NOMO-1 treated with DMSO at 0.1 percent for 48 hours (cell line): ENCODE results near the gene SLC26A2.

Experiments
- DNase-seq: peaks from one replicate; lab custom pipeline; 2025; ENCODE audit not compliant: unreplicated experiment; lab: John Stamatoyannopoulos, UW

The SLC26A2 gene

DNA sequence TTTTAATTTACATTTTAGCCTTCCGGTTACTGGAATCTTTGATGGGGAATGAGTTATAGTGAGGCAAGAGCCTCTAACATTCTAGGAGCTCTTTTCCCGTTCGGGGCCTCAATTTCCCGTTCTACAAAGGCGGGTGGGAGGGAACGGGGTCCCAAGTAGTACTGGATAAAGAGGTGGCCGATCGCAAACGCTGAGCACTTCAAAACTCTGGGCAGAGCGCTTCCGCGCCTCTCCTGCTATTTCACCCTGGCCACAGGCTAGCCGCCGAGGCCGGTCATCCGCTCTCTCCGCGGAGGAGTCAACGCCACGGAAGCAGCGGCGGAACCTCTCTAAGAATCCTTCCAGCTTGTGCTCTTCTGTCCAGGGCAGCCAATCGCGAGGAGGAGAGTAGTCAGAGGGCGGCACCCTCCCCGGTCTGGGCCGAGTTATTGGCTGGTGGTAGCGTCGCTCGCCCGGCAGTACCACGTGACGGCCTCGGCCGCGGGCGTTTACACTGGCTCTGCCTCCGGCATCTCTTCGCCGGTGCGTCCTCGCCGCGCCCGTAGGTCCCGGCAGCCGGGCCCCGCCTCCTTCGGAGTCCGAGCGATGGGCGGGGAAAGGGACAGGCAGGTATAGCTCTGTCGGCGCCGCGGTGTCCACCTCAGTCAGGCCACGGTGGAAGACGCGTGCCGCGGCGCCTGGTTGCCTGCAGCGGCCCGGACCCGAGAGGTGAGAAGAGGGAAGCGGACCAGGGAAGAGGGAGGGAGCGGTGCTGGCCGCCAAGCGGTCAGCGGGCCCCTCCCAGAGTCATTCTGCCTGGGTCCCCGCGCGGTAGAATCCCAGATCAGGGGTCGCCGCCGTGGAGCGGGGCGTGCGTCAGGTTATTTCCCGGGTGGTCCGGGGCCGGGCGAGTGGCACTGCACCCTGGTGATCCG, at the start of gene SLC26A2:
TSS of gene SLC26A2 (plus strand) at position 487 of the 914 bp plus-strand sequence. CDS start 16,895 bp downstream, outside the sequence.
- DNase-seq = peak; percentile 99

DNA sequence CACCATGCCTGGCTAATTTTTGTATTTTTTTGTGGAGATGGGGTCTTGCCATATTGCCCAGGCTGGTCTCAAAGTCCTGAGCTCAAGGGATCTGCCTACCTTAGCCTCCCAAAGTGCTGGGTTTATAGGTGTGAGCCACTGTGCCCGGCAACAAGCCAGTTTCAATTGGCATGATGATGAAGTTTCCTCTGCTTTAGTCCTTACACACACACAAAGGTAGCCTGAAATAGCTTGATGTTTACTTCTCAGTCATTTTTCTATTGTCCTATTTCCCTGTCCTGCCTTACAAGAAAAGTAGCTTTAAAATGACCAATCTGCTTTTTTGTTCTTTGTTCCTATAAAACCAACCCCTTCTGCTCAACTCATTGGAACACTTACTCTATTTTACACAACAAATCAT, 49.5 kb upstream of the SLC26A2 start:
- no peak for DNase-seq

DNA sequence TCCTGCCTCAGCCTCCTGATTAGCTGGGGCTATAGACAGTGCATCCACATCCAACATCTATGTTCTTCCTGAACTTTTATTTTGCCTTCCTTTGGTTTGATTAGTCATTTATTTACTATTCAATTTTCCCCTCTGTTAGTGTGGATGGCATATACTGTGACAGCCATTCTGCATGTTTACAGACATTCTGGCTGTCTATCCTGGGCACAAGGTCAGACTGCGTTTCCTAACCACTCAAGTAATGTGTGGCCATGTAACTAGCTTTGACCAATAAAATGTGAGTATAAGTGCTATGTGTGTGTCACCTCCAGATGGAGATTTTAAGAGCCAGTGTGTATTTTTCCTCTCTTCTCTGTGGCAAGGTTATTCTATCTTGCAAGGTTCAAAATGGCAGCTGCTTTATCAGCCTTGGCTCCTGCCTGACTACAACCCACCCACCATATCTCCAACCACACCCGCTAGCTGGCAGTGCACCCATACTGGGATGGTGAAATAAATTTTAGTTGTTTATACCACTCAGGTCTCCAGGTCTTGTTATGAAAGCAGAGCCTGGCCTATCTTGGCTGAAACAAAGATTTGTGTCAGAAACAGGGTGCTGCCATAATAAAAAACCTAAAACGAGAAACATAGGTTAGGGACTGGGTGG, 48.2 kb upstream of the SLC26A2 start:
- DNase-seq = no peak

DNA sequence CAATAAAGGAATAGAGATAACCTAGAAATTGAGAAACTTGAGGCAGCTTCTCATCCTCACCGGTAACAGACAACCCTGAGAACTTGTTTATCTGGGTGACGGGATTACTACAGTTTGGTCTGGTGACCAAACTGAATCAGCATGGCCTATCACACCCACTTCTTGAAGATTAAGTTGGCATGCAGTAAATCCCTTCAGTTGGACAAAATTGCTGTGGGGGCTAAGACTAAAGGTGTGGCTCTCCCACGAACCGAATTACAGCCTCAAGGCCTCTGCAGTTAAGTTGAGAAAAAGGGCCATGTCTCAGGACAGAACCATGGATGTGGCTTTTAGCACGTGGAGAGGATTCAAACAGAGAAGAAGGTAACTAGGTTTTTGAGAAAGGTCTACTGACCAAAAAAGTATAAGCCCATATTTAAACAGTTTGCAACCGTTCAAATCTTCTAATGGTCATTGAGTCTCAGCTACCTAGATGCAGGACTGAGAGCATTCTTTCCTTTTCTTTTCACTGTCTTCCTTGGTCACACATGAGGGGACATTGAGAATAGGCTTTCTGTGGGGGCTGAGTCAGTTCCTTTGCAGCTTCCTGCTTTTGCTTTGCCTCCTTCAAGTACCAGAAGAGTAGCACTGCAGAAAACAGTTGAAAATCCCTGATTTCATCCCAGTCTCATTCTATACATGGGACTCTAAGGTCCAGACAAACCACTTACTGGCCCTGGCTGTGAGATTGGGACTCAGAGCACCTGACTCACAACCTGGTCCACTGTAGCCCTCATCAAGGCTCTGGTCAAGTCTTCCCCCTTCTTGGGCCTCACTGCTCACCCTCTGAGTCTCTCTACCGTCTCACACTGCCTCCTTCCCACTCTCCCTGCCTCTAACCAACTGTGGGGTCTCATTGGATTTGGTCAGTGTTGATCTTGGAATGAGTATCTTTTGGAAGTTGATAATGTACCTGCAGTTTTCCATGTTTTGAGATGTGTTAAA, 46.8 kb upstream of the SLC26A2 start:
- peak; percentile 16 for DNase-seq

DNA sequence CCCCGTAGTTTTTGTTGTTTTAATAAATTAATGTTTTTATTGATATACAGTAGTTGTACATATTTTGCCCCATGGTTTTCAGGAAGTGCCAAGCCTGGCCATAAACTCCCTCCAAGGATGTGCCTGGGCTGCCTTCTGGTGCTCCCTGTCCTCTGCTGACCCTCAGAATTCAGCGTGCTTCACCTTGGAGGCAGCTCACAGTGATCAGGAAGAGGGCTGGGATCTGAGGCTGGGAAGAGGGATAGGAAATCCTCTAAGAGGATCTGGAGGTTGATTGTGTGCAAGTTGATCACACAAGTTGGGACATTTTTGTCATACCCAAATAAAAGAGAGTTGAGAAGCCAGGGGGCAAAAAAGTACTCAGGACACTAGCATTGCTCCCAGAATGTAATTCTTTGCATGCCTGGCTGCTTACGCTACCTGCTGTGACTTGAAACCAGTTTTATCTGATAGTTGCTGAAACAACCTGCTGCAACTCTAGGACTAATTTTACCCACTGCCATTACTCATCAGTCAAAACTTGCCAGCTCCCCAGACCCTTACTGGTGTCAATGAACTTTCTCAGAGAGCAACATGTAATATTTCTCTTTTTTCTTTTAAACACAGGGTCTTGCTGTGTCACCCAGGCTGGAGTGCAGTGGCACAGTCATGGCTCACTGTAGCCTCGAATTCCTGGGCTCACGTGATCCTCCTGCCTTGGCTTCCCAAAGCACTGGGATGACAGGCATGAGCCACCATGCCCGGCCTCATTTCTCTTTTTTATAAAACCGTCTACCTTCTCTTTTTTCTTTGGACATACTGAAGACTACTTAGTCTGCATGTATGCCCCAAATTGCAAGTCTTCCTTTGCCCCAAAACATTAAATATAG, 44.9 kb upstream of the SLC26A2 start:
- no peak for DNase-seq

DNA sequence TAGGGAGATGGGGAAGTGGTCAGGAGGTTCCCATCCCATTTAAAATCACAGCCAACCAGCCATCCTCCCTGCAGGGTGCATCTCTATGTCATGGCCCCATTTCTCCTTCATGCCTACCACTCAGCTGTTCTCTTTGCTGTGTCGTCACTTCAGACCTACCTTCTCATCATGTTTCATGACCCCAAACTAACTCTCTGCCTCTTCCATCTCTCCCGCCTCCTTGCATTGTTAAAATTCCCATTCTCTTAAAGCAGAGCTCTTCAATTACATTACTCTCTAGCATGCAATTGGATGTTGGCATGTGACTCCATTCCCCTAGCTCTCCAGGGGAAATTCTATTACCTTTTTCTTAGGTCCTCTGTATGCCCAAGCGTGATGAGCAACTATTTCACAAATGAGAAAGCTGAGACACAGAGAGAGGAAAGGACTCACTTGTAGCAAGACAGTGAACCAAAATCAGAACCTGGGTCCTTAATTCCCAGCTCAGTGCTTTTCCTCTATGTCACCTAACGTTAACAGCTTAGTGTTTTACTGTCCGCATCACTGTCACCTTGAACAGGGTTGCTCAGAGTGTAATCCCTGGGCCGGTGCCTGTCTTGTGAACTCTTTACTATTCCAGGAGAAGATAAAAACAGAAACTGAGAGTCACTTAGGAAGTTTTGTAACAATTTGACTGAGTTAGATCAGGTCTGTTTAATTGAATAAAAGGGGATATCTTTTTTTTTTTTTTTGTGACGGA, 44.1 kb upstream of the SLC26A2 start:
- no peak for DNase-seq

DNA sequence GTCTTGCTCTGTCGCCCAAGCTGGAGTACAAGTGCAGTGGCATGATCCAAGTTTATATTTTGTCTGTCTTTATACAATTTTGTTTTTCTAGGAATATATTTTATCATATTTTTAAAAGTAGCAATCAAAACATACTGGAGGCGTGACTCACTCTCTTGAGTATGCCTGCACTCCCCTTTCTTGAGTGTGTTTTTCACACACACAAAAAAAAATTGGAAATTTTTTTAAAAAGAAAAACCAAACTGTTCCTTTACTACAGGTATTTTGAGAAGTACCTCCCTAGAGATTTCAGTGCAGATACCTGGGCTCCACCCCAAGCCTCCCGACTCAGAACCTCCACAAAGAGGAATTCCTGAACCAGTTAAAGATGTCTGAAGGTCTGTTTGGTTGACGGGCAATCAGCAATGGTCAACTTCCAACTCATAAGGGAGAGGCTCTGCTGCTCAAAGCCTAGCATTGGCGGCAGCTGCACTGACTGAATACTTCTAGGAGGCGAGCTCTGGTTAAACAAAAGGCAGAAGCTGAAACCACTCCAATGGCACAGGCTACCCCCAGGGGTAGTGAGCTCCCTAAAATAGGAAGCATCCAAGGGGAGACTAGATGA, 43.4 kb upstream of the SLC26A2 start:
- no peak for DNase-seq

DNA sequence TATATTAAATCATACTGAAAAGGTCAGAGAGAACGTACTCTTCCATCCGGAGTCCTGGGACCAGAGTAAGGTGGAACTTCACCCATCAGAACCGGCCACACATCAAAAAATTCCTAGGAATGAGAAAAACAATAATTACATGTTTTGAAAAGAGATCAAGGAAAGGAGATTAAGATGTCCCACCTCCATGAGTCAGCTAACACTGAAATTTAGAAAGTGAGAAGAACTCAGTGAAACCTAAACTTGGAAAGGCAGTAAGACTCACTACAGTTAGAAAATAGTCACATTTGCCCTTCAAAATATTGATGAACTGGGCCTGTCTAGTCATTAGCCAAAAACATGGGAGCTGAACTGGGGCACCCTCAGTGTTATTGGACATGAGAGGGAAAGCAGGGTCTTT, 39.0 kb upstream of the SLC26A2 start:
- no peak for DNase-seq

DNA sequence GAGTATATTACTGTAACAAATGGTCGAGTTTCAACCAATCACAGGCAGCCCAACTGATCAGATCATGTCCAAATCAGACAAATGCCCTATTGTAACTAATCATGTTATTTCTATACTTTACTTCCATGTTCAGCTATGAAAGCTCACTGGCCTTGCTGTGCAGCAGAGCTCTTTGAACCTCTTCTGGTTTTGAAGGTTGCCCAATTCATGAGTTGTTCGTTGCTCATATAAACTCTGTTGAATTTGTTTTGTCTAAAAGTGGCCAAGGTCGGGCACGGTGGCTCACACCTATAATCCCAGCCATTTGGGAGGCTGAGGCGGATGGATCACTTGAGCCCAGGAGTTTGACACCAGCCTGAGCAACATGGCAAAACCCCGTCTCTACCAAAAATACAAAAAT, 37.6 kb upstream of the SLC26A2 start:
- DNase-seq = no peak

DNA sequence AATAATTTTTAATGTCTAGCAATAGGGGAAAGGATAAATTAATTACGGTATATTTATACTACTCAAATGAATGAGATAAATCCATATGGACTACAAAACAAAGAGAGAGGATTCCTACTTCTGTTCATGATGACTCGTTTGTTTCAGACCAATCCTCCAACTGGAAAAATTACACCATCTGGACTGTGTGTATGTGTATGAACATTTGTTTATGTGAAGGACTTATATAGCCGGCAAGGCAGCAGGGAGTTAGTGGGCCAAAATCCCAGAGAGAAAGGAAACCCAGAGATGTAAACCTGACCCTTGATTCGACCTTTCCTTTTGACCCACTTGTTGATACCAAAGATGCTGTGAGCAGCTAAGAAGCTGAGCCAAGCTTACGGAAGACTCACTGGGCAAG, 36.1 kb upstream of the SLC26A2 start:
- no peak for DNase-seq

DNA sequence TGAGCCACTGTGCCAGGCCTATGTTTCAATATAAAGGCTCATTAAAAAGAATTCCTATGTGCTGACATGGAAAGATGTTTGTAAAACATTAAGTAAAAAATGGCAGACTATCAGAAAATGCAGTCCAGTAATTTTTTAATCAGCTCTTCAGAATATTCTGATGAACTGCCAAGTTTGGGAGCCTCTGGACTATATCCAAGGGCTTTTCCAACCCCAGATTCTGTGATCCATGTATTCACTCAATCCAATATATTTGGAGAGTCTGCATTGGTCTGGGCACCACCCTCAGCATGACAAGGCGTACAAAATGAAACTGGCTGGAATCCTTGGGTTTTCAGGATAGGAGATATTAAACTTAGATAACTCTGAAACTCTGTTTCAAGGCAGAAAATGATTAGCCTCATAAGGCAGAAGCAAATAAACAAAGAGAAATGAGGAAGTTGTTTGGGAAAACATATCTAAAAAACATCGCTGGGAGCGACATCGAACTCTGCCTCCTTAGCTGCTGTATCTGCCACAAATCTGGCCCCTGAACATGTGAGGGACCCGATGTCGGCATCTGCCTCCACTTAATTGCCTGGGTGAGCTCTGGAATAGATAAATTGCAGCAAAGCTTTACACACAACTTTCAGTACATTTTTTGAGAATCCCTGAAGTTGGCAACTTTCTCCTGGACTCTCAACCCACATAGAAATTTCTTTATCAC, 30.4 kb upstream of the SLC26A2 start:
- no peak for DNase-seq

DNA sequence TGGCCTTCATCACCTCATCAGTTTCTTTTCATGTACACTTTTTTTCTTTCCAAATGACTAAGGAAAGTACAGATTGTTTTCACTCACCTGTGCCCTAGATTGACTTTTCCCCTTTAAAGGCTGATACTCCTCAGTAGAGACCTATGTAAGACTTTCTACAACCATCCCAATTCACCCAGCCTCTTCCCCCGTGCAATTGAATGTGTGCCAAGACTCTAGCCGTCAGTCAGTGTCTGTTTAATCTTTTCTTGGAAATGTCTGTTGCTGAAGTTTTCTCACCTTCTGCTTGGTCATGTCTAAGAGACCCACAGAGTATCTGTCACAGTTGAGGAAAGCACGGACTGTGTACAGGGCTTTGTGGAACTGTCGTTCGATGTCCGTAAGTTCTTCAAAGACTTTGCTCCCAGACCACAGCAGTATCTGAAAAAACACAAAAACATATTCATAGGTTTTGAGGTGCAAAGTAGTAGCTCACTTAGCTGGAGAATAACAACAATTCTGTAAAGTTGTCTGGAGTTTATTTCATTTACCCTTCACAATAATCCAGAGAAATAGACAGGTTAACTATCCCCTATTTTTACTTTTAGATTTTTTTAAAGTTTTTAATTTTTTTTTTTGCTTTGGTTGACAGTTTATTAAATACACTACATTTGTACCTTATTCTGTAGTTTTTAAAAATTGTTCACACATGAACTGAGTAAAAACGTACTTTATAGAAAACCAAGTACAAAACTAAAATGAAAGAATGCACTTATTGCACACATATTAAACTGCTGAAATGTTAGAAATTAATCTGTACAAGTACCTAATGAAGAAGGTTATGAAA, 29.6 kb upstream of the SLC26A2 start:
- DNase-seq = no peak

DNA sequence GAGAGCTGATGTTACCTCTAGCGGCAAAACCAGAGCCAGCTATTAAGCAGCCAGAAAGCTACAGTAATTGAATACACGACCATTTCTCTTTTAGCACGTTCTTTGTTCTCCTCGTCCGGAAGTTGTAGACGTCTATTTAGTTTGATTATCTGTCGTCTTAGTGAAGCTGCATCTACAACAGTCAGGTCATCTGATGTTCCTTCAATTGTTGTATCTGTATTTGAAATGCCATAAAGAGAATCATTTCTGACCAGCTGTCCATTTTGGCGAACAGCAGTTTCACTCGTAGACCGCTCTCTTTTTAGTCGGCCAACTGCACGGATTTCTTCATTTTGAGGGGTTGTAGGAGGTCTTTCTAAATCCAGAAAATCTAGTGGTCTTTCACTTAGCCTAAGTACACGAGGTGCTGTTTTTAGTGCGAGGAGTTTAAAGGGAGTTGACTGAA, 28.5 kb upstream of the SLC26A2 start:
- no peak for DNase-seq

DNA sequence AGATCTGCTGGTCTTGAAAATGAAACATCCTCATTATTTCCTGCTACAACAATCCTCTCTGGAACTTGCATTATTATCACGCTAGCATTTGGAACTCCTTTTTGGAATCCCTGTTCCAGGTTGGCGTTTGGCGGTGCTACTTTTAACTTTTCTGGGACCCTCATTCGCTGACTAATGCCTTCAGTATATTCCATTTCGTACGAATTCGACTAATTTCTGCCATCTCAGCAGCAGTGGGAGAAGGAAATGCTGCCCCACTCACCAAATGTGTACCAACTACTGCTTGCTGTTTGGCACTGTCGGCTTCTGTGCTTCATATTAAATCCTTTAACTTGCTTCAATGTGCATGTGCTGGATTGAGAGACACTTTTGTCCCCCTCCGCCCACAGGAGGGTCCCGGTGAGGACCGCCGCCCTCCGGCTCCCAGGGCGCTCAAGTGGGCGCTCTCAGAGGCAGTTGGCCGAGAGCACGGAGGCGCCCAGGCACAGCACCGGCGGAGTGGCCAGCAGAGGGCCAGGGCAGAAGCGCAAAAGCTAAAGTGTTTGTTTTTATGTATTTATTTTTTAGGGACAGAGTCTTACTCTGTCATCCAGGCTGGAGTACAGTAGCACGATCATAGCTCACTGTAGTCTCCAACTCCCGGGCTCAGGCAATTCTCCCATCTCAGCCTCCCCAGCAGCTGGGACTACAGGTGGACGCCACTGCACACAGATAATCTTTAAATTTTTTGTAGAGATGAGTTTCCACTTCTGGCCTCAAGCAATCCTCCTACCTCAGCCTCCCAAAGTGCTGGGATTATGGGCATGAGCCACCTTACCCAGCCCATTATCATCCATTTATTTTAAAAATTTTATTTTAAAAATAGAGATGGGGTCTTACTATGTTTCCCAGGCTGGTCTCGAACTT, 27.9 kb upstream of the SLC26A2 start:
- DNase-seq = no peak

DNA sequence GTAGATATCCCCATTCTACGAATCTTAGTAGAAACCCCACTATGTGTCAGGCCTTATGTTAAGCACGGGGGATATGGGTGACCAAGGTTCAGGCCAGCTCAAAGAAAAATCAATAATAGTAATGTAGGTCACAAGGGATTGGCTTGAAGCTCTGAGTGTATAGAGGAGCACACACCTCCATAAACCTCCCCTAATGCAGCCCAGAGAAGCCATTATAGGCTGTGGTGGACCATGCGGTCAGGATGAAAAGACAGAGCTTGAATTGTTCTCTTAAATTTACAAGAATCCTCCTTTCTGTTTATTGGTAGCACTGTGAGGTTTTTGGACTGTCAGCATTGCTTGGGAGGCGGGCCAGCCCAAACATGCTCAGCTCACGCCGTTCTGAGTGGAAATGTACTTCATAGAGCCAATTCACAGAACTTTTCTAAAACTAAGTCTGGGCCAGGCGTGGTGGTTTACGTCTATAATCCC, 25.1 kb upstream of the SLC26A2 start:
- no peak for DNase-seq

DNA sequence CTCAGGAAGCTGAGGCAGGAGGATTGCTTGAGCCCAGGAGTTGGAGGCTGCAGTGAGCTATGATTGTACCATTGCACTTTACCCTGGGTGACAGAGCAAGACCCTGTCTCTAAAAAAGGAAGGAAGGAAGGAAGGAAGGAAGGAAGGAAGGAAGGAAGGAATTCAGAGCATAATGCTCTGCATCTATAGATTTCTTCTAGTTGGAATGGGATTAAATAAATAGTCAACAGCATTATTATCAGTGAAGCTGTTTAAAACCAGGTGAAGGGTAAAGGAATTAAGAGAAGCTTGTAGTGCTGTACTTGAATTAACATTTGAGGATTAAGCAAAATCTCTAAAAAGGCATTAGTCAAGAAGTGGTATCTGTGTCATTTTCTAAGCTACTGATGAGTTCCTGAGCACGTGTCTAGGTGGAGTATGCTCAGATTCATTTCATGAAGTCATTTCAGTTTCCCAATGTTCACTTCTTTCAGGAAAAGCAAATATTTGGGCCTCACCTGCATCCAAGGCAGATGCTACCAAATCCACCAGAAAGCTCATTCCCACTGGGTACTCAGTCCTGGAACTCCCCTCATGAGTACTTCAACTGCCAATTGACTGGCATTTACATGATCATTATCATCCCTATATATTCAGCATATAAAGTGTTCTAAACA, 24.4 kb upstream of the SLC26A2 start:
- DNase-seq = no peak
